Panc1 (cell line): ENCODE results near the gene TTLL5. TPM values are rescaled to one million over a fixed set of nuclear protein-coding genes. Genes with fewer than 3 reads are reported as not detected.

Source experiments
- ATAC-seq: fragments of 200-7000 bp; cut with Tn5 transposase; 2 replicates; pipeline ENCODE4 v1.9.1; 2020; ENCODE audit warnings: mild to moderate bottlenecking, moderate library complexity
- BruUV-seq: library from RNA; stranded (reverse); fragments of 400-500 nt; replicated peaks from 2 replicates; lab custom pipeline; 2021; lab: Mats Ljungman, UMichigan
- CTCF ChIA-PET: fragments of 300-600 bp; sonication (Branson Sonifier 250); formaldehyde crosslinking; loops from one replicate; lab custom pipeline; 2022; ENCODE audit warnings: antibody characterized with exemption; lab: Charles Lee
- POLR2A ChIA-PET: fragments of 300-600 bp; sonication (Branson Sonifier 250); formaldehyde crosslinking; loops from one replicate; lab custom pipeline; 2022; ENCODE audit warnings: antibody characterized with exemption; lab: Charles Lee
- DNase-seq: peaks from one replicate; pipeline ENCODE4 v3.0.0-alpha.2; 2010; ENCODE audit warnings: low read depth, low spot score
- H3K27ac ChIP-seq: 2 replicates; pipeline ENCODE4 v1.5.1; 2011; ENCODE audit warnings: mild to moderate bottlenecking, low read length, inconsistent platforms
- H3K27me3 ChIP-seq: fragments of 200-500 bp; sonication (Bioruptor generic); 2 replicates; pipeline ENCODE4 v1.6.0; 2014; ENCODE audit warnings: low read length, inconsistent platforms; ENCODE audit not compliant: control insufficient read depth, insufficient read depth
- H3K36me3 ChIP-seq: fragments of 200-500 bp; sonication (Bioruptor generic); 2 replicates; pipeline ENCODE4 v1.5.1; 2014; ENCODE audit warnings: inconsistent platforms, mild to moderate bottlenecking, low read length, moderate library complexity; ENCODE audit not compliant: control insufficient read depth, insufficient read depth
- H3K4me1 ChIP-seq: 2 replicates; pipeline ENCODE4 v1.5.1; 2011; ENCODE audit warnings: inconsistent platforms, mild to moderate bottlenecking, low read length, moderate library complexity; ENCODE audit not compliant: control insufficient read depth, insufficient read depth
- H3K4me3 ChIP-seq, 2 experiments: 2 replicates each; pipeline ENCODE4 v1.5.1; 2011 to 2012; ENCODE audit warnings: low read depth in 2 of 2, low read length in 2 of 2, mild to moderate bottlenecking in 2 of 2, inconsistent platforms in 1 of 2, moderate library complexity in 1 of 2
- H3K9me3 ChIP-seq: fragments of 200-500 bp; sonication (Bioruptor generic); 2 replicates; pipeline ENCODE4 v1.5.1; 2014; ENCODE audit warnings: low read depth, mild to moderate bottlenecking, inconsistent platforms, low read length, moderate library complexity; ENCODE audit not compliant: control insufficient read depth, insufficient read depth
- CTCF ChIP-seq: fragments of 450-650 bp; IDR thresholded peaks from 2 replicates; pipeline ENCODE4 v1.5.1; 2017; ENCODE audit warnings: mild to moderate bottlenecking
- POLR2AphosphoS5 ChIP-seq: IDR thresholded peaks from 2 replicates; pipeline ENCODE4 v1.6.1; 2012; ENCODE audit warnings: mild to moderate bottlenecking, low read depth, low read length, moderate library complexity
- REST ChIP-seq, 2 experiments: IDR thresholded peaks; 2 replicates each; pipeline ENCODE4 v1.6.1; 2011 to 2012; ENCODE audit warnings: low read depth in 2 of 2, control low read depth in 1 of 2, low read length in 1 of 2, mild to moderate bottlenecking in 1 of 2, moderate library complexity in 1 of 2; ENCODE audit not compliant: insufficient read depth in 1 of 2
- SIN3A ChIP-seq: IDR thresholded peaks from 2 replicates; pipeline ENCODE4 v1.6.1; 2012; ENCODE audit warnings: low read depth, mild to moderate bottlenecking, low read length, moderate library complexity, borderline replicate concordance; ENCODE audit not compliant: insufficient read depth
- TCF7L2 ChIP-seq: IDR thresholded peaks from 2 replicates; pipeline ENCODE4 v1.6.1; 2011; ENCODE audit warnings: mild to moderate bottlenecking, low read depth, low read length, inconsistent platforms
- in situ Hi-C: cut with HindIII; loops from 2 replicates; pipeline ENCODE4 v1.10.0; 2016; ENCODE audit warnings: low sequenced_read_pairs, low pct_unique_long_range_greater_than_20kb
- intact Hi-C: fragments of 100-400 bp; cut with micrococcal nuclease; formaldehyde crosslinking; loops from one replicate; pipeline ENCODE4 v1.10.0; 2022; ENCODE audit not compliant: unreplicated experiment
- total RNA-seq: library from RNA; stranded (reverse); gene quantifications from one replicate; pipeline ENCODE4 v1.2.1, GENCODE V29; 2021; ENCODE audit not compliant: unreplicated experiment

Gene TTLL5
- total RNA-seq, 1 experiment from 2014 or later: 23.5 TPM

GRCh38 chr14:75640876-75641275 is 20.2 kb upstream of the TTLL5 start:
- Histone ChIP-seq H3K27me3 (no peaks in the 10 kb centered on the region), H3K27ac (no peak overlapping the region), H3K4me1 (no peaks in the 10 kb centered on the region; the same call in 1 of the 2 replicates), H3K4me3 (no peak overlapping the region), H3K36me3 (no peaks in the 10 kb centered on the region), H3K9me3 (no peaks in the 10 kb centered on the region)
- no TSS peak for BruUV-seq
- no peak for TF ChIP-seq POLR2AphosphoS5
- TF ChIP-seq TCF7L2: no peak
- TF ChIP-seq CTCF: no peak
- POLR2A ChIA-PET: no interaction called here
- ATAC-seq (no peak), DNase-seq (no peak)
- in situ Hi-C loops (no loop called here), intact Hi-C loops (no loop called here)
- CTCF ChIA-PET: no interaction called here

DNA sequence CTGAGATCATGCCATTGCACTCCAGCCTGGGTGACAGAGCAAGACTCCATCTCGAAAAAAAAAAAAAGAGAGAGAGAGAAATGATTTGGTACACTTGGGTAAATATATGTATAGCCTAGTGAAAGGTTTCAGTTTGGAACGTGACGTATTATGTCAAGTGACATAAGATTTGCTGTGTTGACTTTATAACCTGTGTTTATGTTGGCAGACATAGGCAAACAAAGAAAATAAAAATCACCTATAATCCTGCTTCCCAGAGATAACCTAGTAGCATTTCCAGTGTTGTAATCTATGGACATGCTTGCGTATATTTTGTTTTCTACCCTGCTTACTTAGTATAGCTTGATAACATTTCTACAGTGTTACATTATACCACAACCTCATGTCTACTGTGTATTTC is 17.1 kb upstream of the TTLL5 start:
- Histone ChIP-seq H3K36me3 (no peaks in the 10 kb centered on the region), H3K27ac (no peak overlapping the region), H3K27me3 (no peaks in the 10 kb centered on the region), H3K4me3 (no peak overlapping the region), H3K4me1 (peaks cover 19% of the 10 kb centered on the region), H3K9me3 (no peaks in the 10 kb centered on the region)
- DNase-seq (no peak), ATAC-seq (no peak)
- no peak for TF ChIP-seq SIN3A
- no peak for TF ChIP-seq TCF7L2
- TF ChIP-seq POLR2AphosphoS5: no peak
- TF ChIP-seq CTCF: no peak
- TF ChIP-seq REST (IDR thresholded peaks at IDR 0.05; ENCODE audit: insufficient read depth in 1 of 2, low read depth in 2 of 2, low read length in 1 of 2): no peak
- intact Hi-C loops: no loop called here
- BruUV-seq: no TSS peak
- ChIA-PET POLR2A (no interaction called here), CTCF (no interaction called here)
- in situ Hi-C loops: no loop called here
